Upper lobe of right lung (tissue), 1 donor: ENCODE measurements around the gene DPYD. TPM values are rescaled to one million over a fixed set of nuclear protein-coding genes. Genes with fewer than 3 reads are reported as not detected.
"Not testable (repeated sequence)": the region's sequence is repeated elsewhere in the genome, so short reads cannot be mapped to it uniquely, and the experiment has no call there.

Experiments
- ATAC-seq: fragments of 200-7000 bp; cut with Tn5 transposase; one replicate; pipeline ENCODE4 v1.9.1; 2020; ENCODE audit warnings: mild to moderate bottlenecking, moderate library complexity
- DNase-seq: peaks from one replicate; pipeline ENCODE4 v3.0.0-alpha.2; 2020
- H3K27ac ChIP-seq: fragments of 200-600 bp; one replicate; pipeline ENCODE4 v1.8.0; 2022
- H3K27me3 ChIP-seq: fragments of 200-600 bp; one replicate; pipeline ENCODE4 v1.8.0; 2022; ENCODE audit warnings: mild to moderate bottlenecking
- H3K36me3 ChIP-seq: fragments of 200-600 bp; one replicate; pipeline ENCODE4 v1.8.0; 2022
- H3K4me1 ChIP-seq: fragments of 200-600 bp; one replicate; pipeline ENCODE4 v1.8.0; 2022
- H3K4me3 ChIP-seq: fragments of 200-600 bp; one replicate; pipeline ENCODE4 v1.8.0; 2022; ENCODE audit warnings: mild to moderate bottlenecking
- H3K9me3 ChIP-seq: fragments of 200-600 bp; one replicate; pipeline ENCODE4 v1.8.0; 2022
- intact Hi-C: fragments of 100-400 bp; cut with DNase I; formaldehyde crosslinking; loops from one replicate; pipeline ENCODE4 v1.11.0; 2022
- total RNA-seq: library from RNA; stranded (reverse); fragmentation: NEBNext Ultra II Directional; extraction: Animal tissue kit (Norgen Biotek cat#: 25700); gene quantifications from one replicate; pipeline ENCODE4 v1.2.1, GENCODE V29; 2021
- TF ChIP-seq, protein P1 (sequence below): fragments of 200-600 bp; IDR thresholded peaks from one replicate; pipeline ENCODE4 v1.8.0; 2022; ENCODE audit warnings: antibody characterized with exemption
- donor health status: DM: no; HTN: yes; CAD: no; lungs with severe emphysema.

Gene DPYD
- total RNA-seq, 1 donor from 2014 or later = 82.7 TPM

DNA sequence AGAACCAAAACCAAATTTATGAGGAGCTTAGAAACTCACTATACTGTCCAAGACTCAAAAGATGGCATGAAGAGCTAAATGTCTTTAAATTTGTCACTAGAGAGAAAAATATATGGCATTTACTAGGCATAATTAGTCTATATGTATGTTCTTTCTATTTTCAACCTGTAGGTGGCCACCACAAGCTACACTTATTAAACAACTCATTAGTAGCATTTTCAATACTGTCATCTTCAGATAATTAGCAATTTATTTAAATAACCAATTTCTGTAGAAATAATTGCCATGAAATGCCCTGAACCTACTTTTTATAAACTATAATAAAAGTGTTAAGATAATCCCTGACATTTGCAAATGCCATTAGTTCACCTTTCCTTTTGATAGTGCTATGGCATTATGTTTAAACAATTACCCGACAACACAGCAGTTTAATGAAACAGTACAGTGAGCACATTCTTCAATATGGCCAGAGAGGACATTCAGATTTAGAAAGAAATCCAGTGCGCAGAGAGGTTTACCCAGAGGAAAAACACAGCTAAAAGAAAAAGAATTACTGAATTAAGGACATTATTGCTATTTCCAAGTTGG is 676.8 kb downstream of the DPYD start:
- Histone ChIP-seq H3K27me3 (no peaks in the 10 kb centered on the region), H3K27ac (no peak overlapping the region), H3K9me3 (no peaks in the 10 kb centered on the region), H3K4me1 (no peaks in the 10 kb centered on the region), H3K4me3 (no peak overlapping the region), H3K36me3 (no peaks in the 10 kb centered on the region)
- DNase-seq (no peak), ATAC-seq (no peak)
- TF ChIP-seq, protein P1, sequence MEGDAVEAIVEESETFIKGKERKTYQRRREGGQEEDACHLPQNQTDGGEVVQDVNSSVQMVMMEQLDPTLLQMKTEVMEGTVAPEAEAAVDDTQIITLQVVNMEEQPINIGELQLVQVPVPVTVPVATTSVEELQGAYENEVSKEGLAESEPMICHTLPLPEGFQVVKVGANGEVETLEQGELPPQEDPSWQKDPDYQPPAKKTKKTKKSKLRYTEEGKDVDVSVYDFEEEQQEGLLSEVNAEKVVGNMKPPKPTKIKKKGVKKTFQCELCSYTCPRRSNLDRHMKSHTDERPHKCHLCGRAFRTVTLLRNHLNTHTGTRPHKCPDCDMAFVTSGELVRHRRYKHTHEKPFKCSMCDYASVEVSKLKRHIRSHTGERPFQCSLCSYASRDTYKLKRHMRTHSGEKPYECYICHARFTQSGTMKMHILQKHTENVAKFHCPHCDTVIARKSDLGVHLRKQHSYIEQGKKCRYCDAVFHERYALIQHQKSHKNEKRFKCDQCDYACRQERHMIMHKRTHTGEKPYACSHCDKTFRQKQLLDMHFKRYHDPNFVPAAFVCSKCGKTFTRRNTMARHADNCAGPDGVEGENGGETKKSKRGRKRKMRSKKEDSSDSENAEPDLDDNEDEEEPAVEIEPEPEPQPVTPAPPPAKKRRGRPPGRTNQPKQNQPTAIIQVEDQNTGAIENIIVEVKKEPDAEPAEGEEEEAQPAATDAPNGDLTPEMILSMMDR = peak; percentile 44
- intact Hi-C loops = no loop called here

DNA sequence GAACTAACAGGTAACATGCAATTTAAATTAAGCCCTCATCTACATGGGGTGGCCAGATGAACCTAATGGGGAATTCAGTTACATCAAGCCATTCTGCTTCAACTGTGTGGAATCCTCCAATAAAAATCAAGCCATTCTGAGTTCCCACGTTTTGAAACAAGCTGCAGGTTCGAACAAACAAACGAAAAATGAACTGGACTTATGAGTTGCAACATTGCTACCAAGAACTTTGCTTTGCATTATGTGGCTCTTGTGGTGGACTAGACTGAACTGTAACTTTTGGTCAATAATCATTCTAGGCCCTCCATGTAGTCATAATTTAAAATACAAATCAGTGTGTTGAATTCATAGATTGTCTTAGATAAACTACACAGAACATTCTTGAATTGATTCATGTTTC is 682.0 kb downstream of the DPYD start:
- ATAC-seq (no peak), DNase-seq (no peak)
- no peaks in the 10 kb centered on the region for H3K4me1 ChIP-seq
- no peaks in the 10 kb centered on the region for H3K9me3 ChIP-seq
- intact Hi-C loops = no loop called here
- TF ChIP-seq, protein P1 = no peak
- H3K27ac ChIP-seq = no peak overlapping the region
- H3K27me3 ChIP-seq = no peaks in the 10 kb centered on the region
- H3K36me3 ChIP-seq = peaks cover 9% of the 10 kb centered on the region
- no peak overlapping the region for H3K4me3 ChIP-seq

DNA sequence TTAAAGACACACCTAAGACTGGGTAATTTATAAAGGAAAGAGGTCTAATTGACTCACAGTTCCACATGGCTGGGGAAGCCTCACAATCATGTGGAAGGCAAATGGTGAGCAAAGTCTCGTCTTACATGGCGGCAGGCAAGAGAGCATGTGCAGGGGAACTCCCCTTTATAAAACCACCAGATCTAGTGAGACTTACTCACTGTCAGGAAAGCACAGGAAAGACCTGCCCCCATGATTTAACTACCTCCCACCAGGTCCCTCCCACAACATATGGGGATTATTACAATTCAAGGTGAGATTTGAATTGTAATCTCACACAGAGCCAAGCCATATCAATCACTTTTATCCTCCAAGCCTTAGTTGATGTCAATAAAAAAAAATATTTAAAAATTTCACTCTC is 689.5 kb downstream of the DPYD start:
- H3K9me3 ChIP-seq, H3K27me3 ChIP-seq, intact Hi-C loops, H3K27ac ChIP-seq, H3K4me3 ChIP-seq, ATAC-seq, H3K4me1 ChIP-seq, DNase-seq: not testable (repeated sequence)
- H3K36me3 ChIP-seq = peaks cover 19% of the 10 kb centered on the region

DNA sequence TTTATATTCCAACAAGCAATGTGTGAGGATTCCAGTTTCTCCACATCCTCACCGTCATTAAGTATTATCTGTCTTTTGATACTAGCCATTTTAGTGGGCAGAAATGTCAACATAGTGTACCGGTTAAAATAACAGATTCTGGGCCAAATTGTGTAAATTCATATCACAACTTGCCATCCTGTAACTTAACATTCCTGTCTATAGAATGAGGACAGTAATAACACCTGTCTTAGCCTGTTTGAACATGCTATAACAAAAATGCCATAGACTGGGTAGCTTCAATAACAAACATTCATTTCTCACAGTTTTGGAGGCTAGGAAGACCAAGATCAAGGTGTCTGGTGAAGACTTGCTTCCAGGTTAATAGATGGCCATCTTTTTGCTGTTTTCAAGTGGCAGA is 708.2 kb downstream of the DPYD start:
- no peak for DNase-seq
- intact Hi-C loops = no loop called here
- H3K4me3 ChIP-seq = no peak overlapping the region
- no peaks in the 10 kb centered on the region for H3K9me3 ChIP-seq
- H3K4me1 ChIP-seq = no peaks in the 10 kb centered on the region
- TF ChIP-seq, protein P1 = no peak
- no peaks in the 10 kb centered on the region for H3K27me3 ChIP-seq
- H3K36me3 ChIP-seq = no peaks in the 10 kb centered on the region
- no peak overlapping the region for H3K27ac ChIP-seq
- no peak for ATAC-seq

DNA sequence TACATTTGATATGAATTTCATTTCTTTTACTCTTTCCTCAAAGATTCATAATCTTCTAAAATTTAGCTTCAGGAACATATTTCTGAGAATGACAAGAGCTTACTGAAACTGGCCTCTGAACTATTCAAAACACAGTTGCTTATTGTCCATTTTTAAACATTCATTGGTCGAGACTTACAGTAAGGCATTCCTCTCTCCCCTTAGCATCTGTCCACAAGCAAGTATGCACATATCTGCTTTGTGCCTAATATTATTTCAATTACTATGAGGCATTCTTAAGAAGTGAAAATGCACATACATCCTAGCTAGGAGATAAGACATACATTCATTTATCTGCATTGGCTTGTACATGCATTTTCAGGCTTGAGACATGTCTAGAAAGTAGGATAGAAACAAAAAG is 710.5 kb downstream of the DPYD start:
- intact Hi-C loops = no loop called here
- ATAC-seq (no peak), DNase-seq (no peak)
- TF ChIP-seq, protein P1 = no peak
- H3K27me3 ChIP-seq = no peaks in the 10 kb centered on the region
- no peaks in the 10 kb centered on the region for H3K9me3 ChIP-seq
- H3K27ac ChIP-seq = no peak overlapping the region
- H3K4me1 ChIP-seq = no peaks in the 10 kb centered on the region
- H3K4me3 ChIP-seq = no peak overlapping the region
- no peaks in the 10 kb centered on the region for H3K36me3 ChIP-seq

DNA sequence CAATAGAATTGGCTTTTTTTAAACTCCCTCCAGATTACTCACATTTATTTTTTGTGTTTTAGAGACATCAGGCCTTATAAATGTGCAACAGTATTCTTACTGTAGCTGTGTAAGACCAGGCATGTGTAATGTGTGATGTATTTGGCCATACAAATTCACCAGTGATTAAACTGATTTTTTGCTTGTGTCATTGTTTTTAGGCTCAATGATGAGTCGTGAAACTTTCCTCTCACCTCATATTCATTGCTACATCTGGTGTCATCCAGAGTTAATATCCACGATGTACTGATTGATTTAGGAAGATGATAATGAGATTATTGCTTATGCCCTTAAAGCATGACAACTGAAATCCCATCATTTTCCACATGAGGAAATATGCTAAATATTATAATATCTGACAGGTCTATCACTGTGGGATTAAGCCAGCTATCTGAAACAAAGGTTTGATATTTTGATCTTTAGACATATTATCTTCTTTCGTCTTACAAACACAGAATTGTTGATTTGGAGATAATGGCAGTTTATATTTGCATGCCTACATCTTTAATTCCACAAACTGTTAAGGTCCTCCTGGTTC is 711.4 kb downstream of the DPYD start:
- H3K27ac ChIP-seq = no peak overlapping the region
- H3K4me1 ChIP-seq = no peaks in the 10 kb centered on the region
- TF ChIP-seq, protein P1 = no peak
- H3K9me3 ChIP-seq = no peaks in the 10 kb centered on the region
- ATAC-seq (no peak), DNase-seq (no peak)
- intact Hi-C loops = no loop called here
- H3K4me3 ChIP-seq = no peak overlapping the region
- no peaks in the 10 kb centered on the region for H3K27me3 ChIP-seq
- H3K36me3 ChIP-seq = no peaks in the 10 kb centered on the region
